ENCODE results near the gene CEP170B. TPM values are rescaled to one million over a fixed set of nuclear protein-coding genes. Genes with fewer than 3 reads are reported as not detected.
A peak's percentile ranks its signal among the peaks of the same experiment; 100 is the strongest.

The CEP170B gene
- total and polyA plus RNA-seq, 9 of the 15 experiments (the other 6 are each of a cell fraction or from before 2014, with no cell fraction given) = 0.01 to 10.2 (median 2.2) TPM

- CTCF ChIA-PET (ENCODE audit: low intra/inter-chr PET ratio) = no interaction called here
- in situ Hi-C loops (cut with MboI) = no loop called here
Observed at GRCh38 chr14:104892531-104893434, 27.7 kb downstream of the CEP170B start.

More at GRCh38 chr14:104892531-104893434, 27.7 kb downstream of the CEP170B start:
- FAIRE-seq = no peak
- POLR2A ChIA-PET = interaction anchor here (0.7 to 1.0 kb wide), 5 partner anchors 23 to 450 kb away, joined by 3 to 4 read pairs (median 3); partner anchors contain the start of gene SIVA1
- intact Hi-C loops (cut with micrococcal nuclease) = no loop called here
- H3K36me3 ChIP-seq (ENCODE audit: control insufficient read depth, insufficient read depth, low read length) = no peaks in the 10 kb centered on the region
- peak in 2 of 4 experiments; percentile 24 to 31 for DNase-seq (ENCODE audit: extremely low read depth in 1 of 4, low spot score in 3 of 4)
- peak; percentile 70 for ATAC-seq
- H2AFZ ChIP-seq (ENCODE audit: low read depth, low read length) = no peak overlapping the region
- no peak for TF ChIP-seq BRD9 (IDR thresholded peaks at IDR 0.05; ENCODE audit: low read depth, partially characterized antibody)
- TF ChIP-seq HMG20B (CRISPR knock-in tag; IDR thresholded peaks at IDR 0.05) = no peak
- TF ChIP-seq ZNF764 (CRISPR knock-in tag; IDR thresholded peaks at IDR 0.05; ENCODE audit: low read depth) = no peak
- TF ChIP-seq ZNF124 (CRISPR knock-in tag; IDR thresholded peaks at IDR 0.05) = no peak
- TF ChIP-seq POLR2G (IDR thresholded peaks at IDR 0.05; ENCODE audit: low read depth, low read length) = peak; percentile 52; the same call in 1 of the 2 replicates
- no peak for TF ChIP-seq ZNF551 (CRISPR knock-in tag; IDR thresholded peaks at IDR 0.05)
- TF ChIP-seq, protein P1, sequence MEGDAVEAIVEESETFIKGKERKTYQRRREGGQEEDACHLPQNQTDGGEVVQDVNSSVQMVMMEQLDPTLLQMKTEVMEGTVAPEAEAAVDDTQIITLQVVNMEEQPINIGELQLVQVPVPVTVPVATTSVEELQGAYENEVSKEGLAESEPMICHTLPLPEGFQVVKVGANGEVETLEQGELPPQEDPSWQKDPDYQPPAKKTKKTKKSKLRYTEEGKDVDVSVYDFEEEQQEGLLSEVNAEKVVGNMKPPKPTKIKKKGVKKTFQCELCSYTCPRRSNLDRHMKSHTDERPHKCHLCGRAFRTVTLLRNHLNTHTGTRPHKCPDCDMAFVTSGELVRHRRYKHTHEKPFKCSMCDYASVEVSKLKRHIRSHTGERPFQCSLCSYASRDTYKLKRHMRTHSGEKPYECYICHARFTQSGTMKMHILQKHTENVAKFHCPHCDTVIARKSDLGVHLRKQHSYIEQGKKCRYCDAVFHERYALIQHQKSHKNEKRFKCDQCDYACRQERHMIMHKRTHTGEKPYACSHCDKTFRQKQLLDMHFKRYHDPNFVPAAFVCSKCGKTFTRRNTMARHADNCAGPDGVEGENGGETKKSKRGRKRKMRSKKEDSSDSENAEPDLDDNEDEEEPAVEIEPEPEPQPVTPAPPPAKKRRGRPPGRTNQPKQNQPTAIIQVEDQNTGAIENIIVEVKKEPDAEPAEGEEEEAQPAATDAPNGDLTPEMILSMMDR (IDR thresholded peaks at IDR 0.05 in 2 of 3, conservative IDR thresholded peaks at IDR 0.05 in 1 of 3; ENCODE audit: insufficient read depth in 2 of 3, low read depth in 1 of 3, low read length in 3 of 3) = 0 out of 6 replicates have a peak, but pooled peaks of 1 of the 3 experiments have one; percentile 6
- no peak for TF ChIP-seq GTF3C2 (IDR thresholded peaks at IDR 0.05; ENCODE audit: borderline replicate concordance, extremely low read depth, insufficient read length)
- H3K27ac ChIP-seq (ENCODE audit: extremely low read depth, low read depth, low read length) = no peak overlapping the region
- no TSS peak for BruUV-seq (replicated peaks)
- H3K9me1 ChIP-seq (ENCODE audit: control insufficient read depth, insufficient read depth, low read length) = no peaks in the 10 kb centered on the region
- peaks cover 0 to 70% of the 10 kb centered on the region in 2 experiments; a peak in 2 of 5 replicates for H3K4me1 ChIP-seq (replicated peaks in 1 of 2; ENCODE audit: control insufficient read depth in 2 of 2, insufficient read depth in 2 of 2, low read length in 2 of 2)
- no peaks in the 10 kb centered on the region for H4K20me1 ChIP-seq (replicated peaks; ENCODE audit: control insufficient read depth, insufficient read depth, low read length)
- WGBS (ENCODE audit: insufficient coverage, low coverage, missing lambda C conversion rate) = 49% methylated on average over 16 of the region's 31 CpGs
- no peak overlapping the region for H3K4me3 ChIP-seq
- H3K27me3 ChIP-seq (ENCODE audit: control insufficient read depth in 2 of 2, insufficient read depth in 2 of 2, low read length in 2 of 2) = no peaks in the 10 kb centered on the region
- peak overlapping the region in 1 of 2 experiments; percentile 26; a peak in 1 of 4 replicates for H3K9ac ChIP-seq (ENCODE audit: insufficient read depth in 1 of 2, low read depth in 2 of 2, low read length in 2 of 2)
- H3K4me2 ChIP-seq (ENCODE audit: insufficient read depth, low read length) = no peak overlapping the region
- no peaks in the 10 kb centered on the region for H3K79me2 ChIP-seq (ENCODE audit: control insufficient read depth, insufficient read depth, low read length)
- H3K9me3 ChIP-seq (replicated peaks; ENCODE audit: control insufficient read depth, insufficient read depth, low read depth, low read length) = no peaks in the 10 kb centered on the region

Data from K562 (cell line).